GM19397 (cell line): ENCODE results near the gene PLA2G4E.

Experiments used
- ATAC-seq: cut with Tn5 transposase; IDR thresholded peaks from one replicate; pipeline ENCODE4 v1.9.1; 2021; ENCODE audit warnings: mild to moderate bottlenecking, moderate library complexity; ENCODE audit not compliant: unreplicated experiment

PLA2G4E gene

GRCh38 chr15:41957021-41957897, 63.6 kb downstream of the PLA2G4E start:
- no peak for ATAC-seq

GRCh38 chr15:41955807-41956525, 64.9 kb downstream of the PLA2G4E start:
- ATAC-seq: no peak

GRCh38 chr15:41955100-41955499, 65.7 kb downstream of the PLA2G4E start:
- ATAC-seq: no peak

GRCh38 chr15:41954036-41954435, 66.8 kb downstream of the PLA2G4E start:
- no peak for ATAC-seq

- no peak for ATAC-seq
These were observed 68.8 kb downstream of the PLA2G4E start for GRCh38 chr15:41952013-41952563.

- no peak for ATAC-seq
These were observed 69.3 kb downstream of the PLA2G4E start for GRCh38 chr15:41951571-41951970.

- no peak for ATAC-seq
These were observed 70.4 kb downstream of the PLA2G4E start for GRCh38 chr15:41950489-41950888.

- ATAC-seq: no peak
These were observed 70.7 kb downstream of the PLA2G4E start for GRCh38 chr15:41950127-41950483.

- no peak for ATAC-seq
These were observed 71.3 kb downstream of the PLA2G4E start for GRCh38 chr15:41949401-41950126.

- no peak for ATAC-seq
These were observed 72.4 kb downstream of the PLA2G4E start for GRCh38 chr15:41948490-41948889.

- no peak for ATAC-seq
These were observed 73.9 kb downstream of the PLA2G4E start for GRCh38 chr15:41946970-41947369.

GRCh38 chr15:41945731-41946130, 75.1 kb downstream of the PLA2G4E start:
- no peak for ATAC-seq

GRCh38 chr15:41945221-41945620, 75.6 kb downstream of the PLA2G4E start:
- no peak for ATAC-seq

GRCh38 chr15:41944313-41944940, 76.4 kb downstream of the PLA2G4E start:
- no peak for ATAC-seq

- no peak for ATAC-seq
These were observed 77.1 kb downstream of the PLA2G4E start for GRCh38 chr15:41943543-41944312.

GRCh38 chr15:41942886-41943285, 78.0 kb downstream of the PLA2G4E start:
- no peak for ATAC-seq

- no peak for ATAC-seq
These were observed 79.0 kb downstream of the PLA2G4E start for GRCh38 chr15:41941644-41942415.

- no peak for ATAC-seq
These were observed 80.4 kb downstream of the PLA2G4E start for GRCh38 chr15:41940441-41940857.

GRCh38 chr15:41939986-41940385, 80.9 kb downstream of the PLA2G4E start:
- ATAC-seq: no peak
